NCI-H128 (cell line): ENCODE measurements around the gene PISD.

Experiments
- DNase-seq: peaks from one replicate; lab custom pipeline; 2025; ENCODE audit not compliant: unreplicated experiment; lab: John Stamatoyannopoulos, UW

The PISD gene

GRCh38 chr22:31652911-31653684 is 8.9 kb downstream of the PISD start:
- no peak for DNase-seq

- no peak for DNase-seq
Observed at GRCh38 chr22:31652088-31652487, 9.9 kb downstream of the PISD start.

- DNase-seq: no peak
Observed at GRCh38 chr22:31651664-31652063, 10.4 kb downstream of the PISD start.

- DNase-seq: no peak
Observed at GRCh38 chr22:31650391-31650790, 11.6 kb downstream of the PISD start.

- DNase-seq: no peak
Observed at GRCh38 chr22:31647523-31648320, 14.3 kb downstream of the PISD start.

GRCh38 chr22:31647066-31647465 is 14.9 kb downstream of the PISD start:
- DNase-seq: no peak

- no peak for DNase-seq
Observed at GRCh38 chr22:31646186-31647019, 15.6 kb downstream of the PISD start.

- no peak for DNase-seq
Observed at GRCh38 chr22:31639436-31640039, 22.5 kb downstream of the PISD start.

- no peak for DNase-seq
Observed at GRCh38 chr22:31637891-31638618, 24.0 kb downstream of the PISD start.

GRCh38 chr22:31637447-31637890 is 24.5 kb downstream of the PISD start:
- no peak for DNase-seq

GRCh38 chr22:31635638-31636306 is 26.2 kb downstream of the PISD start:
- no peak for DNase-seq

- DNase-seq: no peak
Observed at GRCh38 chr22:31631436-31631835, 30.6 kb downstream of the PISD start.

GRCh38 chr22:31630331-31631329 is 31.4 kb downstream of the PISD start:
- DNase-seq: peak; percentile 17

GRCh38 chr22:31629741-31630184 is 32.3 kb downstream of the PISD start:
- DNase-seq: no peak

- DNase-seq: no peak
Observed at GRCh38 chr22:31628969-31629708, 32.9 kb downstream of the PISD start.

- no peak for DNase-seq
Observed at GRCh38 chr22:31628362-31628761, 33.7 kb downstream of the PISD start.

GRCh38 chr22:31627223-31627731 is 34.7 kb downstream of the PISD start:
- no peak for DNase-seq
